Measurements from ENCODE around the gene CHAC2.
"Not testable (repeated sequence)": the region's sequence is repeated elsewhere in the genome, so short reads cannot be mapped to it uniquely, and the experiment has no call there.

CHAC2 gene

GRCh38 chr2:53780056-53780455 lies 12.5 kb downstream of the CHAC2 start:
- DNase-seq: no peak

- no peak for DNase-seq
These were observed 15.1 kb downstream of the CHAC2 start for GRCh38 chr2:53782676-53783075.

DNA sequence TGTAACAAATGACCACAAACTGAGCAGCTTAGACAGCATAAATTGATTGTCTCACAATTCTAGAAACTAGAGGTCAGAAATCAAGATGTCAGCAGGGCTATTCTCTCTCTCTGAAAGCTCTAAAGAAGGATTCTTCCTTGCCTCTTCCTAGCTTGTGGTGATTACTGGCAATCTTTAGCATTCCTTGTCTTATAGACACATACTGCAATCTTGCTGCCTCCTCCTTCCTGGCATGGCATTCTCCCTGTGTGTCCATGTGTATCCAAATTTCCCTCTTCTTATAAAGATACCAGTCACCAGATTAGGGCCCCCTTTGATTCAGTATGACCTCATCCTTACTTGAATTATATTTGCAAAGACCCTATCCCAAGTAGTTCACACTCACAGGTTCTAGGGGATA lies 16.8 kb downstream of the CHAC2 start:
- no peak for DNase-seq

- no peak for DNase-seq
These were observed 17.8 kb downstream of the CHAC2 start for GRCh38 chr2:53785366-53785765.

GRCh38 chr2:53786352-53786704 lies 18.7 kb downstream of the CHAC2 start:
- peak; percentile 12 for DNase-seq

DNA sequence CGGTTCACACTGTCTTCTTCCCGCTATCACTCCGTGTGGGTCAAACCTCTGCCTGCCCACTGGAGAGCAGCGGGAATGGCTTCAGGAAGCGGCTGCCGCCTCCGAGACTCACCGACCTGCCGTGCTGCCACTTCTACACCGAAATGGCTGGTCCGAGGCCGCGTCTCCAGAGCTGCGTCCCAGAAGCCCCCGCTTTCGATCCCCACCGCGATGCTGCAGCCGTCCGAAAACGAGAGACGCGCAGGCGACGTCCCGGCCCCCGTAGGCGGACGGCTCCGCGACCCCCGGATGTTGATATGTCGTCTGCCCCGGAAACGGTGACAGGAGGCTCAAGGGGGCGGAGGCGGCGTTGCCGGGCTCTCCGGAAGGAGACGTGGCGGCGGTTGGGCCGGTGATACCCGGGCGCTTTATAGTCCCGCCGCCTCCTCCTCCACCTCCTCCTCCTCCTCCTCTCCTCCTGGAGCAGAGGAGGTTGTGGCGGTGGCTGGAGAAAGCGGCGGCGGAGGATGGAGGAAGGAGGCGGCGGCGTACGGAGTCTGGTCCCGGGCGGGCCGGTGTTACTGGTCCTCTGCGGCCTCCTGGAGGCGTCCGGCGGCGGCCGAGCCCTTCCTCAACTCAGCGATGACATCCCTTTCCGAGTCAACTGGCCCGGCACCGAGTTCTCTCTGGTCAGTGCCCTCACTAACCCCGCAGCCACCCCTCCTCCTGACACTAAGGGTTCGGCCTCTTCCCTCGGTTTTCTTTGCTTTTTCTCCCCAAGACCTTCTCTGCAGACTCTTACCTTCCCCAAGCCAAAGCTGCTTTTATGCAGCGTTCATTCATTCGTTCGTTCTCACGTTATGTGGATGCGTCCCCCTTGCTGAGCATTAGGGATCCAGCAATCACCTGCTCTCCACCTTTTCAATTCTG lies 19.4 kb downstream of the CHAC2 start, which contains the start of the genes ASB3 and ERLEC1:
Gene ASB3 (minus strand): TSS at position 249 of the 909 bp plus-strand sequence. CDS start 21,381 bp downstream, outside the sequence.
Gene ERLEC1 (plus strand): TSS at position 340 of the 909 bp plus-strand sequence. CDS start 167 bp downstream, at position 507.
- peak; percentile 90 for DNase-seq

- peak; percentile 63 for DNase-seq
These were observed 20.1 kb downstream of the CHAC2 start for GRCh38 chr2:53787614-53788289.

- no peak for DNase-seq
These were observed 25.7 kb downstream of the CHAC2 start for GRCh38 chr2:53793261-53793660.

DNA sequence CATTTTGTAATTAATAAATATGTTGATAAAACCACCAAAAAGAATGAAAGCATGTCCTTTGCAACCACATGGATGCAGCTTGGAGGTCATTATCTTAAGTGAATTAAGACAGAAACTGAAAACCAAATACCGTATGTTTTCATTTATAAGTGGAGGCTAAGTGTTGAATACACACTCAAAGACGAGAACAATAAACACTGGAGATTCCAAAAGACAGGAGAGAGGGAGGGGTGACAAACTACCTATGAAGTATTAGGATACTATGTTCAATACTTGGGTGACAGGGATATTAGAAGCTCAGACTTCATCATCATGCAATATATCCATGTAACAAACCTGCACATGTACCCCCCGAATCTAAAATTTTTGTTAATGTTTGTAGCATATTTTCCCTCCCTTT lies 26.2 kb downstream of the CHAC2 start:
- no peak for DNase-seq

GRCh38 chr2:53801547-53801946 lies 33.9 kb downstream of the CHAC2 start:
- DNase-seq: no peak

- DNase-seq: peak; percentile 16
These were observed 35.1 kb downstream of the CHAC2 start for GRCh38 chr2:53802617-53803151.

- DNase-seq: no peak
These were observed 44.0 kb downstream of the CHAC2 start for GRCh38 chr2:53811601-53812000.

- no peak for DNase-seq
These were observed 45.5 kb downstream of the CHAC2 start for GRCh38 chr2:53813151-53813550.

GRCh38 chr2:53818854-53819435 lies 51.3 kb downstream of the CHAC2 start:
- DNase-seq: no peak

GRCh38 chr2:53819634-53820033 lies 52.0 kb downstream of the CHAC2 start:
- no peak for DNase-seq

- DNase-seq: no peak
These were observed 52.4 kb downstream of the CHAC2 start for GRCh38 chr2:53820048-53820447.

DNA sequence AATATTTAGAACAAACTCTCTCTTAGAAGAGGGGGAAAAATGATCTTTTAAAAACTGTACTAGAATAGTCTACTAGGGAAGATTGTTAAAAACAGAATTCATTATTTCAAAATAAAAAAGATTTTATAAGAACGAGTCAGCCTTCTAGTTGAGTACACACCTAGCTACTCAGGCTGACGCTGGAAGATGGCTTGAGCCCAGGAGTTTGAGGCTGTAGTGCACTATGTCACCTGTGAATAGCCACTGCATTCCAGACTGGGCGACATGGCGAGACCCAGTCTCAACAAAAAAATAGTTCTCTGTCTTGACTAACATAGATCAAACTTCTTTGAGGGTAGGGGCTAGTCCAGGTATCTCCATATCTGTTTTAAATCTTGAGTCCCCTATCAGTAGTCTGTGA lies 53.1 kb downstream of the CHAC2 start:
- DNase-seq: no peak

- DNase-seq: no peak
These were observed 54.2 kb downstream of the CHAC2 start for GRCh38 chr2:53821810-53822209.

- not testable (repeated sequence) for DNase-seq
These were observed 56.0 kb downstream of the CHAC2 start for GRCh38 chr2:53823639-53824038.

All from suppressor macrophage treated with lipopolysaccharide for 4 hours (primary cell).